Measurements from ENCODE around the gene ANGEL2.

GRCh38 chr1:213020016-213020415 is 4.3 kb upstream of the ANGEL2 start:
- no peak for TF ChIP-seq CTCF (IDR thresholded peaks at IDR 0.05)
- TF ChIP-seq POLR2A (IDR thresholded peaks at IDR 0.05), result no peak
